Left kidney (tissue), 2 donors: ENCODE results near the gene NGFR. TPM values are rescaled to one million over a fixed set of nuclear protein-coding genes. Genes with fewer than 3 reads are reported as not detected.
A peak's percentile ranks its signal among the peaks of the same experiment; 100 is the strongest.

Source experiments
- DNase-seq: peaks from one replicate; pipeline ENCODE4 v3.0.0-alpha.2; 2013
- polyA plus RNA-seq: library from polyadenylated mRNA; unstranded; fragments of 120-200 nt; gene quantifications from one replicate; pipeline ENCODE4 v1.2.1, GENCODE V29; 2013; ENCODE audit not compliant: insufficient read length

The NGFR gene
- polyA plus RNA-seq, 1 donor: 2.9 TPM

DNA sequence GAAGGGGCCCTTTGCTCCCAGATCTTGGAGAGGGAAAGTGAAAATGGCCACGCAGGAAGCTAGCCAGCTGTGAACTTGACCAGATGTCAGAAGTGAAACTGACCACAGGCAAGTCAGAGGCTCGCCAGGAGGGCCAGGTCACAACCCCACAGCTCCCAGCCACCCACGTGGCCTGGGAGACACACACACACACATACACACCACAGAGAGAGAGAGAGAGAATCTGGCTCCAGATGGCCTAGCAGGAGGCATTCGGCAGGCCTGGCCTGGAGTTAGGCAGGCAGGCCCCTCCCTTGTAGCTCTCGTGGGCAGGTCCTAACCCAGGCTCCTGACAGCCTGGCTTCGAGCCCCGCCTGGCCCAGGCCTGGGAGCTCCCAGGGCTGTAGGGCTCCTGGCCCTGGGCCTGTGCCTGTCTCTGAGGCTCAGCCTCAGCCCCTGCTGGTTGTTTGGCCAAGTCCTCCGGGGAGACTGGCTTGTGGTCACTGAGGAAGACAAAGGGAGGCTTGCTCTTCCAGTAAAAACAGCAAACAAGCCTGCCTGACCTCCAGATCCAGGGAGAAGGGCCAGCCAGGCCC, 20.2 kb downstream of the NGFR start:
- DNase-seq: peak; percentile 77

DNA sequence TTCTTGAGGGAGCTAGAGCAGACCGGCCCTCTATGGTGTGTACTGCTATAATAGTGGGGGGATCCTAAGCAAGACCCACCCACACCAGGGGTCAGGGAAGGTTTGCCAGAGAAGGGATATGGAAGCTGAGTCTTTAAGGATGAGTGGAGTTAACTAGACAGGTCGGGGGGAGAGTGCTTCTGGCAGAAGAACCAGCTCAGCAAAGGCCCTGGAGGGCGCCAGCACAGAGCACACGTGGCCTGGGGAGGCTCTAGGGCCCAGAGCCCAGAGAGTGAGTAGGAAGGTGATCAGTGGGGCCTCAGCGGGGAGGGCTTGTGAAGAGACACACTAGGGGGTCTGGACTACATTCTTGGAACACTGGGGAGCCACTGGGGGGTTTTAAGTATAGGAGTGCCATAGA, 21.1 kb downstream of the NGFR start:
- no peak for DNase-seq

DNA sequence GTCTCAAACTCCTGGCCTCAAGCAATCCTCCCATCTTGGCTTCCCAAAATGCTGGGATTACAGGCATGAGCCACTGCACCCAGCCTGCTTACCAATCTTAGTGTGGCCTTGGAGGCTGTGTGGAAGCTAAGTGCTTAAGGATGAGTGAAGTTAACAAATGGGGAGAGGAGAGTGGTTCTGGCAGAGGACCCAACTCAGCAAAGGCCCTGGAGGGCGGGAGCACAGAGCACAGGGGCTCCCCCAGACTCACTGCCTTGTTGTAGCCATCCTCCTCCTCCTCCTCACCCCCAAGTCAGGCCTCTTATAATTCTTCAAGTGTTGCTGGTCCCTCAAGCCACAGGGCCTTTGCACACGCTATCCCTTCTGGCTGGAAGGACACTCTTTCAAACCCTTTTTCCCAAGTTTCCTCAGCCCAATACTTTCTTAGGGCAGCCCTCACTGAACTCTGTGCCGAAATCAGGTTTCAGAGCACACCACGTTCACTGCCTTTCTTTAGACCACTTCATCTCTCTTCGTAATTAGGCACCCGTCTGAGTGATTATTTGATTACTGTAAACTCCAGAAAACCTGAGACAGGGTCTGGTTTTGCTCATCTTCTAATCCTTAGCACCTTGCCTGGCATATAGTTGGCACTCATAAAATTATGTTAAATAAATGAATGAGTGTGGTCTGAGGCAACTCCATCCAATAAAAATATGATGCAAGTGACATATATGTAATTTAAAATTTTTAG, 23.4 kb downstream of the NGFR start:
- no peak for DNase-seq

DNA sequence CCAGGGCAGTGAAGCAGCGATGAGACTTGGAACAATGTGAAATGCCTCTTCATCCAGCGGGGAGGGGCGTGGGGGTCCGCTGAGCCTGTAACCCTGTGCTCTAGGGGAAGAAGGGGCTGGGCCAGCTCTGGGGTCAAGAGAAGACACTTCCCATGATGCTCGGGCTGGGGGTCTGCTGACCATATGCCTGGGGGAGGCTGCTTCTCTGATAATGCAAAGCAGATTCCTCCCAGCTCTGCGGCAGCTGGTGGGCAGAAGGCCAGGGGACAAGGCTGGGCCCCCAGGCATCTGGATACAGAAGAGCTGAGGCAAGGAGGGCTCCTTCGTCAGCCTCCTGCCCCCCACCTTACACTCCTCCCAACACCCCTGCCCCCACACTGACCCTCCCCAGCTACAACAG, 24.7 kb downstream of the NGFR start:
- DNase-seq: no peak

DNA sequence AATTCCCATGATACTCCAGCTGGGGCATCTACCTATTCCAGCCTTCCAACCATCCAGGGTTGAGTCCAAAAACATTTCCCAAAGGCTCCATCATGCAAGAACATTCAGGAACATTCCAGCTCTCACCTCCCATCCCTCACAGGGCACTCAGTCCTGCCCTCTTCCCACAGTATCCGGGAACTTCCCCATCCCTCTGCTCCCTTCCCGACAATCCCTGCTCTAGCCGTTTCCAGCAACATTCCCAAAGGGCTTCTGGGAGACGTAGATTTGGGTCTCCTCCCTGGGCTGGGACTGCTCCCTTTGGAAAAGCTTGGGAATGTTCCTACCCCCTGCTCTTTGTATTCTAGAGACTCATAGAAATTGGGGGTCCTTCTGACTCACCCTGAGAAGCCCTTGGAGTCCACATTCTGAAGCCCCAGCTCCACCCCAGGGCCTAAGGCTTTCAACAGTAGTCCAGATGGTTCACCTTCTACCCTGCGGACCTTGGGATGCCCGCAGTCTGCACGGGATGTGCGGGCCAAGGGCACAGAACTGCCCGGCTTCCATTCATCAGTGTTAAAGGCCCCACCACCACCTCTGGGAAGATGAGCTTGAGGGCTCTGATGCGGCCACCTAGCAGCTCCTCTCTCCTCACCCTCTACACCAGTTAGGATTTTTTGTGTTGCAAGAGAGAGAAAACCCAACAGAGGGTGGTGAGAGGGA, 25.4 kb downstream of the NGFR start:
- DNase-seq: no peak

DNA sequence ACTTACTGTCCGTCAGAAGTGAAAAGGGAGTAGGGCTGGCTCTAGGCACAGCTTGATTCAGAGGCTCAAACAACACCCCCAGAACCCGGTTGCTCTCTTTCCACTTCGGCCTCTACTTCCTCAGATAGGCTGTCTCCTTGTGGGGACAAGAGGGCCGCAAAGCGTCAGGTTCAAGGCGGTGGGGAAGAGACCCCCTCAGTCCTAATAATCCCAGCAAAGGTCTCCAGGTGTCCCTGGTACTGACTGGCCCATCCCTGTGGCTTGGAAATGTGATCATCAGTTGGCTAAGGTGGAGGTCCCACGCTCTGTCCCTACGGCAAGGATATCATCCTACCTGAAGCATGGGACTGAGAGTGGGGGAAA, 26.0 kb downstream of the NGFR start:
- DNase-seq: no peak

DNA sequence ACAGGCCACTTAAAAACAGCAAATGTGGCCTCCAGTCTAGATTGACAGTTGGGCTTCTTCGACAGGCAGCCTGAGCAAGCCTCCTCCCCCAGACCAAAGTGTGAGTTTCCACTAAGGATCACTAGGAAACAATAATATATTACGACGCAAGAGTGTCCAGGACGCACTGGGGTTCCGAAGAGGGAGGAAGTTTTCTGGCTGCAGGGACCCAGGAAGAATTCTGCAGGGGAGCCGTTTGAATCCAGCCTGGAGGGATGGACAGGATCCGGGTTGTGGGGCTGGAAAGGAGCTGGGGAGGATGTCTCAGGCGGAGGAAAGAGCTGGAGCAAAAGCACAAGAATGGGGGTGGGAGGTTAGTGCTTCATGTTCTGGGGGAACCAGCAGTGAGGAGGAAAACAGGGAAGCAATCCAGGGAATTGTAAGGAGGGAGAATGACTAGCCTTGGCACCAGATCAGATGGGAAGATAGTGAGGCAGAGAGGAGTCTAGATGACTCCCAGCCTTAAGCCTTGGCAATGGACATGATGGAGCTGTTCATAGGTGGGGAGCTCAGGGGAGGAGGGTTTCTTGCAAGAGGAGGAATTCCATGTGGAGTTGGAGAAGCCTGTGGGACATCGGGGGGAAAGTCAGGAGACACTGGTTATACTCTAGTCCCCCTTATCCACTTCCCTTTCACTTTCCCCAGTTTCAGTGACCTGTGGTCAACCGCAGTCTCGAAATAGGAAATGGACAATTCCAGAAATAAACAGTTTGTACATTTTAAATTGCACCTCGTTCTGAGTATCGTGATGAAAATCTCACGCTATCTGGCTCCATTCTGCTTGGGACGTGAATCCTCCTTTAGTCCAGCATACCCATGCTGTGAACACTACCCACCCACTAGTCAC, 26.6 kb downstream of the NGFR start:
- no peak for DNase-seq

DNA sequence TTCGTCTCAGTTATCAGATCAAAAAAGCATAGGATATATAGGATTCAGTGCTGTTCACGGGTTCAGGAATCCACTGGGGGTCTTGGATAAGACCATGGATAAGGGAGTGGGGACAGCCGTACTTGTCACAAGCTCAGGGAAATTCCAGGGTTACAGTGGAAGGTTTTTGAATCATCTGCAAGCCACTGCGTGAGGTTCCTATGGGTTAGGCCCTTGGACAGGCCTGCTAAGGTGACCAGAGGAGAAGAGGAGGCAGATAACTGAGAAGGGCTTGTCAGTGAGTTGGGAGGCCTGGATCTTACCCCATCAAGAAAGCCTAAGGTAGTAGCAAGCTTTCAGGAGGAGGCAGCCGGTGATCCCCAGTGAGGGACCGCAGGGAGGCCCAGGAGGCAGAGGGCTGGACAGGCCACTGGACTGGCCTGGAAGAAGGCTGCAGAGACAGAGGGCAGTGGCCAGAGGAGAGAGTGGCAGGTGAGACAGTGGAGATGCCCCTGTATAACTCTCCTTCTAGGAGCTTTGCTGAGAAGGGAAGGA, 27.3 kb downstream of the NGFR start:
- no peak for DNase-seq

DNA sequence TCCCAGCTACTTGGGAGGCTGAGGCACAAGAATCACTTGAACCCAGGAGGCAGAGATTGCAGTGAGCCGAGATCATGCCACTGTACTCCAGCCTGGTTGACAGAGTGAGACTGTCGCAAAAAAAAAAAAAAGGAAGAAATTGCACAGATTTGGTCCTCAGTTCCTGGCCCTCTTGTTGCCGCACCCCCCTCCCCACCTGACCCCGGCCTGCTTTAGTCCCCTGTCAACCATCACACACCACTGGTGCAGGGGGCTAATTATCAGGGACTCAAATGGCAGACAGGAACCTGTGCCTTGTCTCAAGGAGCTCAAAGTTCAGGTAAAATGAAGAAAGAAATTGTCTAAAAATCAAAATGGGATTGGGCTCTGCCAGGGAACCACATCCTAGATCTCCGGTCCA, 28.1 kb downstream of the NGFR start:
- DNase-seq: no peak

DNA sequence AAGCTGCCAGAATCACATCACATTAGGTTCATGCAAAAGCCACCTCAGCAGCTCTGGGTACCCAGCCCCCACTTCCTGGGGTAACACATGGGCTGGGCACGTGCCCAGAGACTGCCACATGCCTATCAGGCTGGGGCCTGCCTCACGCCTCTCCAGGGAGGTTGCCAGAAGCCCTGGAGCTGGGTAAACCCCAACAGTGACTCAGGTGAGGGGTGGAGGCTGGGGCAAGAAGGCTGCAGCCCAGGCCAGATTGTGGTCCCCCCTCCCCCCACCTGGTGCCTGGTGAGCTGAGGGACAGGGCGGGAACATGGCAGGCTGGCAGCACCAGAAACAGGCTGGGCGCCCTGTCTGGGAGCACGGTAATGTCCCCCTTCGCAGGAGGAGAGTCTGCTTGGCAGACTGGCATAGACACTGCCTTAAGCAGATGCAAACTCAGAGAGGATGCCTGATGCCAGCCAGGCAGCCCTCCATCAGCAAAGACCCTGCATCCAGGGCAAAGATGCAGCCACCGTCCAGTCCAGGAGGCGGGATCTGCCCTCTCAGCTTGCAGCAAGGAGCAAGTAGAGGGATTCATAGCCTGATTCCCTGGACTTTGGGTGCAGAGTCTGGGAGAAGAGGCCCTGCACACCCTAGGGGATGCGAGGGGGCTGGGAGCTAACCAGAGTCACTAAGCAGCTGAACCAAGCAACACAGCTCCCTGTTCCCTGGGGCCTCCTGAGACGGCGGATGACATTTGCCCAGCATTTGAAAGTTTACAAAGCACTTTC, 28.8 kb downstream of the NGFR start:
- DNase-seq: no peak

DNA sequence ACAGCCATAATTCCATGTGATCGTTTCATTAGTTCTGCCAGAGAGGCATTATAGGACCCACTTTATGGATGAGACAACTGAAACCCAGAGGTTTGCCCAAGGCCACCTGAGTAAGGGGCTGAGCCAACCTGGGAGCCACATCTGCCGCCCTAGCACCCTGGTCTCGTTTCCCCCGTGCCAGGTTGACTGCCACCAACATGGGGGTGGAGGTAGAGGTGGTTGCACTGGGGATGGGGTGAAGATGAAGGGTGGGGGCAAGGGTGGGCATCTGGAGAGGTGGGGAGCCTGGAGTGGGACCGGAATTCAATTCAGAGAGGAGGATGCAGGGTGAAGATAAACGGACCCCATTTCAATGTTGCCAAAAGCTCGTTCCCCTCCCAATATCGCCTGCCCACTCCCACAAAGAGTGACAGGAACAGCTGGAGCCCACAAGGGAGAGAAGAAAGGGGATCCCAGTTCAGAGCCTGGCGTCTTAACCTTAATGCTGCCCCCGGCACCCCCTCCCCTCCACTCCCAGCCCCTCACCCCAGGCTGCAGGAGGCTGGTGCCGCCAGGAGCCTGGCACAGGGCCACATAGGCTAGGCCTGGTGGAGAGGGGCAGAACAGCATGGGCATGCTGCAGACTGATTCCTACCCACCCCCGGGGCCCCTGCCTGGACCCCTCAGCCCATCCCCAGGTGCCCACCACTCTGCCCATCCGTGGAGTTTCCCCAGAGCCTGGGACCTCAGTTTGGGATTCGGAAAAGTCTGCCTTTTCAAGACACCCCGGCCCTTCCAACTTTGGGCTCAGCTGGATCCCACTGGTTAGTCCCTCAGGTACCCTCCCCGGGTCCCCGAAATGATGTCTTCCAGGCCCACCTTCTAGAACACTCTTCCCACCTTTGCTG, 29.6 kb downstream of the NGFR start:
- no peak for DNase-seq

DNA sequence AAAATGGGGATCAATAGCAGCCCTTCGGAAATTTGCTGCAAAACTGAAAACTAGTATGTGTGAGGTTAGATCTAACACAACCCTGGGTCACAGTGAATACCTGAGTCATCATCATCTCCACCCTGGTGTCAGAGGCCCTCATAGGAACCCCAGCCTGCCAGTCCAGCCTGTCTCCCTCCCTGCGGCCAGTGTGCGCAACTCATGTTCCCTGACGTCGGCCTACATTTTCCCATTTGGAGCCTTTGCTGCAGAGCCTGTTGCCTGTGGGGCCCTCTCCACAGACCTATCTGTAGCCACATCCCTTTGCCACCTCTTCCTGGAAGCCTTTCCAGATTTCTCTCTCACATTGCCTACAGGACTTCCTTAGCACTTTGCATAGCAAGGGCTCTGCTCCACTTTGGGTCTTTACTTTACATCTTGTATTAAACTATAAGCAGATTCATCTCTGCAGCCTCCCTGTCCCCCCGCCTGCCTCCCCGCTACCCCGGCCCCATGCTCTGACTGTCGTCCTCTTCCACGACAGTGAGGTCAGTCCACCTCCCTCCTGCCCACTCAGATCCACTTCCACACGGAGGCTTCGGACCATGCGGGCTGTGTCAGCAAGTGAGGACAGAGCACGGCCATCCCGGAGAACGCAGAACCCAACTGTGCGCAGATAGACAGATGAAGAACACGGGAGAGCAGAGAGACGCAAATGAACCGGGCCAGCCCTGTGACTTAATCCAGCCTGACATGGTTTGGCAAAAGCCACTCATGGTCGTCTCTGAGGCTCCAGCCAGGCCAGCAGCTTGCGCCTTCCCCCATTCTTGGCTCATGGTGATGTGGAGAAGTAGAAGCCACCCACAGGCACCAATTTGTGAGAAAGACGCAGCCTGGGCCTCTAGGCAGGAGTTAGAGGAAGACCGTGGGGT, 31.0 kb downstream of the NGFR start:
- DNase-seq: no peak

DNA sequence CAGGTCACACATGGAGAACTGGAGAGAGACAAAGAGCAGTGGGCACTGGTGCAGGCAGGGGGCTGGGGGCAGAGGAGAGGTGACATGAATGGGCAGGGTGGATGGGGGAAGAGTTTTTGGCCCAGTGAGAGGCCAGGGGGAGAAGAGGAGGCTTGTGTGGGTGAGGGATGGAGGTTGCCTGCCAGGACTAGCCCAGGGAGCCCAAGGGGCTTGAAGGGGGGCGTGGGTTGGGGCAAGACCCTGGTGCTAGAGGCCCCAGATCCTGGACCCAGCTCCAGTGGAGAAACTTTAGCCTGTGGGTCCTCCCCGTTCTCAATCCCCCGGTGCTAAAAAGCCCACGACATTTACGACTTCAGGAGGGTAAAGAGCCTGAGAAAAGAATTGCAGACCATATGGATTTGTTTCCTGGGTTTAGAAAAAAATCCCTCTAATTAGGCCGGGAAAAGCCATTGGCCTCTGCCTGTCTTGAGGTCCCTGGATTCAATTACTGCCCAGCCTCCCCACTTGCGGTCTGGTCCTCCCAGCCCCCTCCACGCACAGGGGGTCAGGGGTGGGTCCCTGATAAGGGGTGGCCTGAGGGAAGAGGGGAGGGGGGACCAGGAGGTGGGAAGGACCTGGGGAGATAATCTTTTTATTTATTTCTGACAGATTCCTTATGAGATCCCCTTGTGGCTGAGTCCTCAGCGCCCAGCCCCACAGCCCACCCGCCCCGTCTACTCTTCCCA, 33.0 kb downstream of the NGFR start:
- DNase-seq: no peak

DNA sequence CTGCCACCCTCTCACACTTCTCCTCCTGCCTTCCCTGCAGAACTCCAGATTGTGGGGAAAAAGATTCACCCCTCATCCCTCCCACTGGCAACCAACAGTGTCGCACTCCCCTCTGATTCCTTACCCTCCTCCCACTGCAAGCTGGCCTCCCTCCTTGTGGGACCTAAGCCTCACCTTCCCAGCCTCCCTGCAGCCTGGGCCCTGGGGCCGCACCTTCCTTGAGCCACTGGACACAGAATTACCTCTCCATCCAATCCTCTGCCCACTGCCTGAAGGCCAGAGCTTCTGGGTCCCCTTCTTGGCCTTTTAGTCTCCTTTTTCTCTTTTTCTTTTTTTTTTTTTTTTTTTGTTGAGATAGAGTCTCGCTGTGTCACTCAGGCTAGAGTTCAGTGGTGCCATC, 33.9 kb downstream of the NGFR start:
- DNase-seq: no peak

DNA sequence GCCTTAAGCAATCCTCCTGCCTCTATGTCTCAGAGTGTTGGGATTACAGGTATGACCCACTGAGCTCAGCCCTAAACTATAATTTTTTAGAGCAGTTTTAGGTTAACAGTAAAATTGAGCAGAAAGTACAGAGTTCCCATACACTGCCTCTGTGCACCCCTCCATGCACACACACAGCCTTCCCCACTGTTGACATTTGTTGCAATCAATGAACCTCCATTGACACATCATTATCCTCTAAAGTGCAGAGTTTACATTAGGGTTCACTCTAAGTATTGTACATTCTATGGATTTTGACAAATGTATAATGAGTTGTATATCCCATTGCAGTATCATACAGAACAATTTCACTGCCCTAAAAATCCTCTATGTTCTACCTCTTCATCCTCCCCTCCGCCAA, 35.0 kb downstream of the NGFR start:
- DNase-seq: no peak

DNA sequence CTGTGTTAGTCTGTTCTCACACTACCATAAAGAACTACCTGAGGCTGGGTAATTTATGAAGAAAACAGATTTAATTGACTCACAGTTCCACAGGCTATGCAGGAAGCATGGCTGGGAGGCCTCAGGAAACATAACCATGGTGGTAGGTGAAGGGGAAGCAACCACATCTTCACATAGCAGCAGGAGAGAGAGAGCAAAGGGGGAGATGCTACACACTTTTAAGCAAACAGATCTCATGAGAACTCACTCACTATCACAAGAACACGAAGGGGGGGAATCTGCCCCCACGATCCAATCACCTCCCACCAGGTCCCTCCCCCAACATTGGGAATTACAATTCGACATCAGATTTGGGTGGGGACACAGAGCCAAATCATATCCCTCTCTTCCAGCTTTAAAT, 48.8 kb downstream of the NGFR start:
- no peak for DNase-seq

DNA sequence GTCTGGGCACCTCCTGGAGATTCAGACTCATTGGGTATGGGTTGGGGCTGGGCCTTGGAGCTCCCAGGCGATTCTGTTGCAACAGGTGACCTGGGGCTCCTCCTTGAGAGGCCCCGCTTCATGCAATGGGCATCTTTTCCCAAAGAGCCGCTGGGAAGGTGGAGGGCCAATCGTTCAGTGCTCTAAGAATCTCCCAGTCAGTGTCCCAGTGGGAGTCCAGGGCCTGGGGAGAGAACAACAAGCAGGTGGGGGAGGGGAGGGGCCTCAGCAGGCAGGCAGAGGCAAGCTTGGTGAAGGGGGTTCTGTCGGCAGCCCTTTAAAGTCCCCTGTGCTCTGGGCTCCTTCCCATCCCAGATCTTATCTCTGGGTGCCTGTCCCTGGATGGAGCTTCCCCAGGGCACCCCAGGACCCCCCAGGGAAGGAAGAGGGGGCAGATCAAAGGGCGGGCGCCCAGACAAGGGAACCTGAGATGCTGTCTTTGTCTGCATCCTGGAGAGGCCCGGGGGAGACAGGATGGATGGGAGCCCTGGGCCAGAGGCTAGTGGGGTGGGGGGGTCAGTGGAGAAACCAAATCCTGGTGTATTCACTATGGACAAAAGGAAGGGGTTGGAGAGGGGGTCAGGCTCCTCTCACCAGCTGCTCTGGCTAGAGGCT, 50.0 kb downstream of the NGFR start:
- no peak for DNase-seq
